ENCODE measurements around the gene ADCK1. TPM values are rescaled to one million over a fixed set of nuclear protein-coding genes. Genes with fewer than 3 reads are reported as not detected.

The ADCK1 gene
- total and polyA plus RNA-seq, 9 of the 15 experiments (the other 6 are each of a cell fraction or from before 2014, with no cell fraction given): 2.8 to 8.9 (median 4.3) TPM

- TF ChIP-seq, protein P1, sequence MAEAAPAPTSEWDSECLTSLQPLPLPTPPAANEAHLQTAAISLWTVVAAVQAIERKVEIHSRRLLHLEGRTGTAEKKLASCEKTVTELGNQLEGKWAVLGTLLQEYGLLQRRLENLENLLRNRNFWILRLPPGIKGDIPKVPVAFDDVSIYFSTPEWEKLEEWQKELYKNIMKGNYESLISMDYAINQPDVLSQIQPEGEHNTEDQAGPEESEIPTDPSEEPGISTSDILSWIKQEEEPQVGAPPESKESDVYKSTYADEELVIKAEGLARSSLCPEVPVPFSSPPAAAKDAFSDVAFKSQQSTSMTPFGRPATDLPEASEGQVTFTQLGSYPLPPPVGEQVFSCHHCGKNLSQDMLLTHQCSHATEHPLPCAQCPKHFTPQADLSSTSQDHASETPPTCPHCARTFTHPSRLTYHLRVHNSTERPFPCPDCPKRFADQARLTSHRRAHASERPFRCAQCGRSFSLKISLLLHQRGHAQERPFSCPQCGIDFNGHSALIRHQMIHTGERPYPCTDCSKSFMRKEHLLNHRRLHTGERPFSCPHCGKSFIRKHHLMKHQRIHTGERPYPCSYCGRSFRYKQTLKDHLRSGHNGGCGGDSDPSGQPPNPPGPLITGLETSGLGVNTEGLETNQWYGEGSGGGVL (CRISPR knock-in tag; IDR thresholded peaks at IDR 0.05): no peak
- TF ChIP-seq ILF3 (IDR thresholded peaks at IDR 0.05; ENCODE audit: borderline replicate concordance) (no peak), TCF3 (CRISPR knock-in tag; IDR thresholded peaks at IDR 0.05) (peak; percentile 12; the same call in 1 of the 2 replicates), ZBTB17 (CRISPR knock-in tag; IDR thresholded peaks at IDR 0.05) (no peak), ZFPM2 (CRISPR knock-in tag; IDR thresholded peaks at IDR 0.05) (no peak), SIN3A (IDR thresholded peaks at IDR 0.05; ENCODE audit: borderline replicate concordance in 2 of 2, control insufficient read depth in 1 of 2, low read depth in 2 of 2, low read length in 2 of 2) (no peak), PHB2 (IDR thresholded peaks at IDR 0.05; ENCODE audit: low read depth) (no peak), LARP7 (IDR thresholded peaks at IDR 0.05) (no peak), NFE2L1 (tag; IDR thresholded peaks at IDR 0.05; ENCODE audit: borderline replicate concordance, low read depth) (0 out of 2 replicates have a peak, but pooled peaks have one; percentile 36), ATF6 (CRISPR knock-in tag; IDR thresholded peaks at IDR 0.05) (no peak), MTA2 (IDR thresholded peaks at IDR 0.05; ENCODE audit: low read depth) (no peak), RBM34 (IDR thresholded peaks at IDR 0.05; ENCODE audit: borderline replicate concordance, insufficient read depth, low read length) (no peak), ZNF282 (CRISPR knock-in tag; IDR thresholded peaks at IDR 0.05) (no peak), SMAD1 (IDR thresholded peaks at IDR 0.05; ENCODE audit: low read depth, low read length, partially characterized antibody) (no peak), MTA1 (IDR thresholded peaks at IDR 0.05; ENCODE audit: borderline replicate concordance) (no peak), ZNF316 (IDR thresholded peaks at IDR 0.05) (peak; percentile 59), MEF2A (IDR thresholded peaks at IDR 0.05; ENCODE audit: control insufficient read depth, low read depth, low read length) (no peak), SRSF3 (IDR thresholded peaks at IDR 0.05; ENCODE audit: insufficient read depth, low read length) (no peak)
- TF ChIP-seq, protein P2, sequence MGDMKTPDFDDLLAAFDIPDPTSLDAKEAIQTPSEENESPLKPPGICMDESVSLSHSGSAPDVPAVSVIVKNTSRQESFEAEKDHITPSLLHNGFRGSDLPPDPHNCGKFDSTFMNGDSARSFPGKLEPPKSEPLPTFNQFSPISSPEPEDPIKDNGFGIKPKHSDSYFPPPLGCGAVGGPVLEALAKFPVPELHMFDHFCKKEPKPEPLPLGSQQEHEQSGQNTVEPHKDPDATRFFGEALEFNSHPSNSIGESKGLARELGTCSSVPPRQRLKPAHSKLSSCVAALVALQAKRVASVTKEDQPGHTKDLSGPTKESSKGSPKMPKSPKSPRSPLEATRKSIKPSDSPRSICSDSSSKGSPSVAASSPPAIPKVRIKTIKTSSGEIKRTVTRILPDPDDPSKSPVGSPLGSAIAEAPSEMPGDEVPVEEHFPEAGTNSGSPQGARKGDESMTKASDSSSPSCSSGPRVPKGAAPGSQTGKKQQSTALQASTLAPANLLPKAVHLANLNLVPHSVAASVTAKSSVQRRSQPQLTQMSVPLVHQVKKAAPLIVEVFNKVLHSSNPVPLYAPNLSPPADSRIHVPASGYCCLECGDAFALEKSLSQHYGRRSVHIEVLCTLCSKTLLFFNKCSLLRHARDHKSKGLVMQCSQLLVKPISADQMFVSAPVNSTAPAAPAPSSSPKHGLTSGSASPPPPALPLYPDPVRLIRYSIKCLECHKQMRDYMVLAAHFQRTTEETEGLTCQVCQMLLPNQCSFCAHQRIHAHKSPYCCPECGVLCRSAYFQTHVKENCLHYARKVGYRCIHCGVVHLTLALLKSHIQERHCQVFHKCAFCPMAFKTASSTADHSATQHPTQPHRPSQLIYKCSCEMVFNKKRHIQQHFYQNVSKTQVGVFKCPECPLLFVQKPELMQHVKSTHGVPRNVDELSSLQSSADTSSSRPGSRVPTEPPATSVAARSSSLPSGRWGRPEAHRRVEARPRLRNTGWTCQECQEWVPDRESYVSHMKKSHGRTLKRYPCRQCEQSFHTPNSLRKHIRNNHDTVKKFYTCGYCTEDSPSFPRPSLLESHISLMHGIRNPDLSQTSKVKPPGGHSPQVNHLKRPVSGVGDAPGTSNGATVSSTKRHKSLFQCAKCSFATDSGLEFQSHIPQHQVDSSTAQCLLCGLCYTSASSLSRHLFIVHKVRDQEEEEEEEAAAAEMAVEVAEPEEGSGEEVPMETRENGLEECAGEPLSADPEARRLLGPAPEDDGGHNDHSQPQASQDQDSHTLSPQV (IDR thresholded peaks at IDR 0.05): peak; percentile 29; the same call in 1 of the 2 replicates
These were observed 124.4 kb downstream of the ADCK1 start (continued) for GRCh38 chr14:77924141-77924948.

Data from K562 (cell line).